GM21423 (cell line): ENCODE results near the gene ARHGAP18.

ENCODE experiments used
- ATAC-seq: cut with Tn5 transposase; IDR thresholded peaks from one replicate; pipeline ENCODE4 v1.9.1; 2021; ENCODE audit warnings: mild to moderate bottlenecking, moderate library complexity; ENCODE audit not compliant: unreplicated experiment

ARHGAP18 gene

DNA sequence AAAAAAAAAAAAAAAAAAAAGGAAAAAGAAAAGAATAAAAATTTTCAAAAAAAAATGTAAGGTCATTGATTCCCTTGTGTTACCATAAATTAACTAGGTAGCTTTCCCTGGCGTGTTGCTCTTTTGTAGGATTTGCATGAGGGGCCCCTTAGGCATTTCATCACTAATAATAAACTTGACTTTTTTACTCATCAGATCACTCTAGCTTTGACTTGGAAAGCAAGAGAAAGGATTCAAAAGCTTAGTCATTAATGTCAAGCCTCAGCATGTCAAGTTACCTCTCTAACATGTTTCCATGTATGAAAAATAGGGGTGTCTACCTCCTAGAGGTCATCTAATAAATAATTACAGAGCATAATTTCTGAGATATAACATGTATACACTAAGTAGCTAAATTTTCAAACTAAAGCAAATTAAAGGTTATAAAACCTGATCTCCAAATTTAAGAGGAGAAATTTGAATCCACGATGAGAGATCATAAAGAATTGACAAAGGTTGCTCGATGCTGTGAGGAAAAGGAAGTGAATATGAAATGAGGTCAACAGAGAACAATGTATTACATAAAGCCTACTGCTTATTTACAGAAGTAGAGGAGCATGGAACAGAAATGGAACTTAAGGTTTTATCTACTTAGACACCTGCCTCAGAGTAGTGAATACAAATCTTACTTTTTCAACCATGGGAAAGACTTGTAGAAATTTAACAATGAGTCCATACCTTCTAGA lies 86.8 kb downstream of the ARHGAP18 start:
- ATAC-seq: no peak

GRCh38 chr6:129621252-129621651 lies 88.7 kb downstream of the ARHGAP18 start:
- ATAC-seq: no peak

- ATAC-seq: no peak
These were observed 89.8 kb downstream of the ARHGAP18 start for GRCh38 chr6:129620234-129620610.

GRCh38 chr6:129619579-129620233 lies 90.3 kb downstream of the ARHGAP18 start:
- no peak for ATAC-seq

DNA sequence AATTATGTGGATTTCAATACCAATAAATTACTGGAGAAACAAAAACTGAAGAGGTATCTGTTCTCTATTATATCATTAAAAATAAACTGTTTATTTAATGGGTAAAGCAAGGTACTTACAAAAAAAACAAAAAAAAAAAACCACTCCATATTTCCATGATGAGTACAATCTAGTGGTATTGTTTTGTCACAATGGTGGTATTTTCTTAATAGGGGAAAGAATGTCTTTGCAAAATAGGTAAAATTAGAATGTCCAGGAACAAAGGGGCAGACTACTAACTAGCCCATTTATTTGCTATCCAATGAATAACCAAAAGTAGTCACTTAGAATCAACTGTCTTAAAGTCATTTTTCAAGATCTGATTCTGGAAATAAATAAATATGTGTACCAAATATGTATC lies 92.0 kb downstream of the ARHGAP18 start:
- no peak for ATAC-seq

DNA sequence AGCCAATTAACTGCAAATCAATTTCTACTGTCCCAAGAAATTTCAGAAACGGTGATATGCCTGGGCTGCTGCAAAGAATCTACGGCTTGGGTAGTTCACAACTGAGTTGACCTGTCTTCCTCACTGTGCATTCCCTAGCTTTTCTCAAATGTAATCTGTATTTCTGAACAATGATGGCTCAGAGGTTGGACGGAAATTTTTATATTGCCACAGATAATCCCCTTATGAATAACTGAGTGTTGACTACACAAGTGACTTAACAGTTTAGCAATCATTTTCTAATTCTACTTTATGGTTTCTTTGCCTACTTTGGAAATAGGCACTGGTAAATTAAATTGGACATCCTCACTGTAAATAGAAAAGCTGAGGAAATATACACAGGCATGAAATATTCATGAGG lies 94.5 kb downstream of the ARHGAP18 start:
- ATAC-seq: no peak

GRCh38 chr6:129615020-129615419 lies 95.0 kb downstream of the ARHGAP18 start:
- ATAC-seq: no peak

DNA sequence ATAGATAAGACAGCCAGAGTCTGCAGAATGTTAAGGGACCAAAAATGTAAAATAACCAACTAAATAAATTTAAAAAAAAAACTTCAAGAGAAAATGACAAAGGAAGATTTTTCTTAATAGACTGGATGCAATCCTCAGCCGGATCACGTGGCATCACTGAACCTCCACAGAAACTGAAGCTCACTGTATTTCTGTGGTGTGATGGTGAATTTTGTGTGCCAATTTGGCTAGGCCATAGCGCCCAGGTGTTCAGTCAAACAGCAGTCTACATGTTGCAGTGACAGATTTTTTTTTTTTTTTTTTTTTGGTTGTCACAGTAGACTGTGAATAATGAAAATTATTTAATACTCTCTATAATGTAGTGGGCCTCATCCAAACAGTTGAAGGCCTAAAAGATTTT lies 95.5 kb downstream of the ARHGAP18 start:
- ATAC-seq: no peak

DNA sequence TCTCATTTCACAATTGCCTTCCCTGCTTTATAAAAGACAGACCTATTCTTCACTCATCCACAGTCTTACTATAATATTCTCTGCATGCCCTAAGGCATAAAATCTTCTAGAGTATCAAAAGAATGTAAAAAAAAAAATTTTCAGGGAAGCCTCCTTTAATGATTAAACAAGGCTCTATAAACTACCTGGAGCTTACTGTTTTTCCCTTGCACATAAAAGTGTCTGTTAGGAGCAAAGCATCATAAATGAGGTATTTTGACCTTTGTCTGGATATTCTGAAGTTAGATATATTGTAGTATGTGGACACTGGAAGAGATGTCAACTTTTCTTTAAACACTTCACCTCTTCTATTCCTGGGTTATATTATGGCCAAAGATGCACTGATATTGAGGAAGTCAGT lies 97.5 kb downstream of the ARHGAP18 start:
- ATAC-seq: no peak

- ATAC-seq: no peak
These were observed 100.3 kb downstream of the ARHGAP18 start for GRCh38 chr6:129609635-129610034.

GRCh38 chr6:129608886-129609537 lies 101.0 kb downstream of the ARHGAP18 start:
- ATAC-seq: no peak

DNA sequence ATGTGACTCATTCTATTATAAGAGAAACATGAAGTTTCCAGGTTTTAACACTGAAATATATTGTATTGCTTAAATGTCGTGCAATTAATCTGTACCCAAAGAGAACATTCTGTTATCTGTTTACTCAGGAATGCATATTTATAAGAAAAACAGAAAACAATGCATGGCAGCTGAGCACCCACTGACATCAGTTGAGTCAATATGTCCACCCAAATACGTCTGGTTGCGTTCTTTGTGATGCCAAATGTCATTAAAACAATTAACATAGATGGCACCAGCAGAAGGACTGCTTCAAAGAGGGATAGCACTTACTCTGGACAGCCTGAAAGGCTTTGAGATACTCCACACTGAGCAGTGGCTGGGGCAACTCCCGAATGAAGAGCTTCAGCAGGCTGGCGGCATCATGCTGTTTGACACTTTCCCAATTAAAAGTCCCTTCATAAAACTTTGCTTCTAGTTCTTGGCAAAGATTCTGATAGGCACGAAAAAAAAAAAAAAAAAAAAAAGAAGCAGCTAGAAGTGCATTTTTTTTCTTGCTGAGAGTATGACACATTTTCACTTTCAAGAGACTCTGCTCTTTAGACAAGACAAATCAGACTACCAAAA lies 102.3 kb downstream of the ARHGAP18 start:
- no peak for ATAC-seq

DNA sequence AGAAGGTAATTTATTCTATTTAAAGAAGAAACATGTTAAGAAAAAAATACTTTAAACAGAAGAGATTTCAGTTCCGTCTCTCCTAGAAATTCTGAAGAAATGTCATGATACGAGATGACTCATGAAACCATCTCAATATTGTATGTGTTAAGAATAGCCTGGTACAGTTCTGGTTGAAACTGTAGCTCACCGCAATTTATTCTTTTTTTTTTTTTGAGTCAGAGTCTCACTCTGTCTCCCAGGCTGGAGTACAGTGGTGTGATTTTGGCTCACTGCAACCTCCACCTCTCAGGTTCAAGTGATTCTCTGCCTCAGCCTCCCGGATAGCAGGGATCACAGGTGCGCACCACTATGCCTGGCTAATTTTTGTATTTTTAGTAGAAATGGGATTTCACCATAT lies 103.3 kb downstream of the ARHGAP18 start:
- ATAC-seq: no peak

- ATAC-seq: no peak
These were observed 104.0 kb downstream of the ARHGAP18 start for GRCh38 chr6:129605967-129606366.

GRCh38 chr6:129605095-129605494 lies 104.9 kb downstream of the ARHGAP18 start:
- ATAC-seq: no peak

GRCh38 chr6:129604321-129604720 lies 105.7 kb downstream of the ARHGAP18 start:
- no peak for ATAC-seq

- ATAC-seq: no peak
These were observed 106.2 kb downstream of the ARHGAP18 start for GRCh38 chr6:129603741-129604140.

- no peak for ATAC-seq
These were observed 108.7 kb downstream of the ARHGAP18 start for GRCh38 chr6:129601323-129601722.

DNA sequence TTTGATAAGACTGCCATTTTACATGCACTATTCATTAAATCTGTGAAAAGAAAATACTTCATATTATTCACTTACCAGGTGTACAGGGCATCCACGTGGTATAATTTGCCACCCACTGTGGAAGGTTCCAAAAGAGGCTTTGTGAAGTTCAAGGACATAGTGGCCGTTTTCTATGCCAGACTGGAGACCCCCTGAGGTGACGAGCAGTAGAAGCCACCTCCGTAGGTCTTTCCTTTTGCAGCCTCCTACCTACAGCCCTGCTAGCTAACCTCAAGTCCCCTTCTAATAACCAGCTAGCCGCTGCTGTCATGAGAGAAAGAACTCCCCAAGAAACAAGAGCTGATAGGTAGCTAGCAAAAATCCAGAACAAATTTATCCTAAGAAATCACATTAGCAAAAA lies 110.5 kb downstream of the ARHGAP18 start:
- ATAC-seq: no peak

GRCh38 chr6:129598244-129599187 lies 111.5 kb downstream of the ARHGAP18 start:
- peak; percentile 59 for ATAC-seq
